GM12878 (cell line): ENCODE results near the gene ZFP62. TPM values are rescaled to one million over a fixed set of nuclear protein-coding genes. Genes with fewer than 3 reads are reported as not detected.

Experiments used
- ATAC-seq: fragments of 200-7000 bp; cut with Tn5 transposase; 3 replicates; pipeline ENCODE4 v1.9.1; 2020; ENCODE audit warnings: mild to moderate bottlenecking, moderate library complexity
- BruUV-seq: library from RNA; stranded (reverse); fragments of 400-500 nt; replicated peaks from 2 replicates; lab custom pipeline; 2021; lab: Mats Ljungman, UMichigan
- CTCF ChIA-PET: fragments of 300-600 bp; sonication (Branson Sonifier 250); formaldehyde crosslinking; extraction: SDS; loops from one replicate; lab custom pipeline; 2021; ENCODE audit warnings: inconsistent platforms; lab: Yijun Ruan, JAX
- POLR2A ChIA-PET: fragments of 350-600 bp; formaldehyde crosslinking; extraction: SDS; loops from one replicate; lab custom pipeline; 2021; ENCODE audit warnings: inconsistent platforms; lab: Charles Lee
- RAD21 ChIA-PET: fragments of 300-600 bp; sonication (Branson Sonifier 250); formaldehyde crosslinking; loops from one replicate; lab custom pipeline; 2023; ENCODE audit warnings: antibody characterized with exemption; ENCODE audit not compliant: unreplicated experiment; lab: Charles Lee
- SMC1A ChIA-PET: fragments of 300-600 bp; sonication (Branson Sonifier 250); formaldehyde crosslinking; loops from one replicate; lab custom pipeline; 2023; ENCODE audit not compliant: unreplicated experiment, uncharacterized antibody; lab: Charles Lee
- DNase-seq: peaks from one replicate; pipeline ENCODE4 v3.0.0-alpha.2; 2011; ENCODE audit warnings: low read depth, low spot score
- FAIRE-seq: peaks from 3 replicates; lab custom pipeline; 2011; peaks lifted over from hg19 to GRCh38; lab: Jason Lieb, UNC
- H2AFZ ChIP-seq: 2 replicates; pipeline ENCODE4 v1.6.0; 2011; ENCODE audit warnings: low read depth, low read length, control low read depth; ENCODE audit not compliant: control insufficient read depth
- H3K27ac ChIP-seq: 2 replicates; pipeline ENCODE4 v1.5.1; 2011; ENCODE audit warnings: control low read depth; ENCODE audit not compliant: control insufficient read depth, insufficient read depth
- H3K27me3 ChIP-seq, 2 experiments: replicated peaks in 1 of 2; 2 replicates each; pipeline versions ENCODE4 v1.6.0 to v1.6.1; 2011; ENCODE audit warnings: low read length in 1 of 2; ENCODE audit not compliant: control insufficient read depth in 2 of 2, insufficient read depth in 2 of 2
- H3K36me3 ChIP-seq, 2 experiments: 2 replicates each; pipeline ENCODE4 v1.5.1; 2011; ENCODE audit warnings: low read length in 1 of 2; ENCODE audit not compliant: control insufficient read depth in 2 of 2, insufficient read depth in 2 of 2
- H3K4me1 ChIP-seq: 2 replicates; pipeline ENCODE4 v1.6.1; 2011; ENCODE audit warnings: mild to moderate bottlenecking, low read length, moderate library complexity, mixed read lengths; ENCODE audit not compliant: control insufficient read depth, insufficient read depth
- H3K4me2 ChIP-seq: 2 replicates; pipeline ENCODE4 v1.6.0; 2011; ENCODE audit warnings: control low read depth; ENCODE audit not compliant: control insufficient read depth, insufficient read depth
- H3K4me3 ChIP-seq: fragments of 200-600 bp; sonication (generic); 2 replicates; pipeline ENCODE4 v1.5.1; 2016
- H3K79me2 ChIP-seq: 2 replicates; pipeline ENCODE4 v1.6.0; 2011; ENCODE audit warnings: low read length; ENCODE audit not compliant: control insufficient read depth, insufficient read depth
- H3K9ac ChIP-seq: 2 replicates; pipeline ENCODE4 v1.8.0; 2011; ENCODE audit warnings: low read length, control low read depth, mixed read lengths; ENCODE audit not compliant: control insufficient read depth, insufficient read depth
- H3K9me3 ChIP-seq: replicated peaks from 3 replicates; pipeline ENCODE4 v1.5.1; 2011; ENCODE audit warnings: mild to moderate bottlenecking, low read length; ENCODE audit not compliant: control insufficient read depth, insufficient read depth
- H4K20me1 ChIP-seq: 2 replicates; pipeline ENCODE4 v1.6.0; 2011; ENCODE audit not compliant: control insufficient read depth, insufficient read depth
- RAD21 ChIP-seq: IDR thresholded peaks from 2 replicates; pipeline ENCODE4 v1.6.1; 2011; ENCODE audit warnings: mild to moderate bottlenecking, low read depth, low read length, moderate library complexity; ENCODE audit not compliant: insufficient read depth
- WRNIP1 ChIP-seq: IDR thresholded peaks from 2 replicates; pipeline ENCODE4 v1.6.1; 2011; ENCODE audit warnings: low read depth, low read length, improper control_type of control experiment, borderline replicate concordance
- WGBS: methylation state at CpG from one replicate; pipeline ENCODE4 v1.1.6; 2016; ENCODE audit warnings: low lambda C conversion rate; ENCODE audit not compliant: insufficient replicate concordance, insufficient coverage; ENCODE audit errors: missing lambda C conversion rate; 5-methylcytosine and 5-hydroxymethylcytosine counted together
- in situ Hi-C: fragments of 300-500 bp; cut with MboI; formaldehyde crosslinking; loops from 9 replicates; pipeline ENCODE4 v1.14.3; 2018; ENCODE audit warnings: mixed read lengths
- intact Hi-C: fragments of 100-400 bp; cut with micrococcal nuclease; formaldehyde crosslinking; loops from one replicate; pipeline ENCODE4 v1.14.2; 2022; ENCODE audit not compliant: unreplicated experiment
- polyA plus RNA-seq, 11 experiments: library from polyadenylated mRNA; depleted of rRNA in 4 of 11; unstranded in 6 of 11; stranded (reverse) in 5 of 11; fragments of >200 nt; fragmentation: Nextera tagmentation in 4 of 11; fragmentation: Illumina TruSeq in 1 of 11; extraction: Ambion mirVana in 4 of 11; extraction: Trizol in 1 of 11; gene quantifications; 1 replicate in 1 of 11; 2 replicates in 10 of 11; pipeline versions ENCODE4 v1.2.1 to v1.2.3, GENCODE V29; 2011 to 2016; ENCODE audit warnings: inconsistent platforms in 2 of 11, missing spikeins in 2 of 11, low read depth in 1 of 11
- total RNA-seq, 4 experiments: library from RNA; depleted of rRNA in 3 of 4; stranded (reverse); fragments of >200 nt in 3 of 4; fragmentation: Illumina TruSeq in 1 of 4; extraction: Trizol in 1 of 4; gene quantifications; 2 replicates each; pipeline versions ENCODE4 v1.2.1 to v1.2.3, GENCODE V29; 2013 to 2021
- TF ChIP-seq, protein P1 (sequence below): fragments of 450-650 bp; IDR thresholded peaks from 2 replicates; pipeline ENCODE4 v1.6.1; 2017; ENCODE audit warnings: antibody characterized with exemption, mild to moderate bottlenecking, moderate library complexity

ZFP62 gene
- total and polyA plus RNA-seq, 10 of the 15 experiments (the other 5 are each of a cell fraction or from before 2014, with no cell fraction given), result 9.2 to 39.7 (median 21.1) TPM

DNA sequence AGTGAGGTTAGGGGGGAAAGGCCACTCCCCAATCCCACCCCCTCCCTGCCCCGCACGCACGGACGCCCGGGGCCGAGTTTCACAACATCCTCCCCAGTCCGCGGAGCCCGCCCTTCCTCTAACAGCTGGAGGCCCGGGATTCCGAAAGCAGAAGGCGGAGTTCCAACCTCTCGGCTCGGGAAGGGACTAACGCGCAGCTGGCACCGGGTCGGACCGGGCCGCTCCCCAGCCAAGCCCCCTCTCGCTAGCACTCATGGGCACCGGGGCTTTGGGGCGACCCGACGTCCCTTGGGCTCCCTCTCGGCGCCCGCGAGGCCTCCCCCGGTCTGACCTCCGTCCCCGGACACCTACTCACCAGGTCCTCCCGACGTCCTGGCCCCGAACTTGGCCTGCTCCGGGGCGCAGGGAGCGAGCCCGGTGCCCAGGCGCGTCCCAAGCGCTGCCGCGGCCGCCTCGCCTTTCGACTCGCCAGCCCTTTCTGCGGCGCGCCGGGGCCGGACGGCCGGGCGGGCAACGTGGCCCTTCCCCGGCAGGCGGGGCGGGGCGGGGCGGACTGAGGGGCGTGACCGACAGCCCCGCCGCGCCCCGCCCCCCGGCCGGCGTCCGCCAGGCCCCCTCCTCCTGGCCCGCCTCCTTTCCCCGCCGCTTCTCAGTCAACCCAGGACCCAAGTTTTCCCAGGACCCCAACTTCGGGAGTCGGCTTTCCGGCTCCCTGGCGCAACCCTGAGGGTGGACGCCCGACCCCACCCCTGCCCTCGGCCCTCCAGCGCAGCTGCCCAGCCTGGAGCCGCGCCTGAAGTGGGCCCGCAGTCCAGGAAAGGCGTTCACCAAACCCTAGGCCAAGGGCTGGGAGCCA, 58.5 kb downstream of the ZFP62 start, which contains the start of gene MGAT1 (continued):
- no peak for TF ChIP-seq RAD21

DNA sequence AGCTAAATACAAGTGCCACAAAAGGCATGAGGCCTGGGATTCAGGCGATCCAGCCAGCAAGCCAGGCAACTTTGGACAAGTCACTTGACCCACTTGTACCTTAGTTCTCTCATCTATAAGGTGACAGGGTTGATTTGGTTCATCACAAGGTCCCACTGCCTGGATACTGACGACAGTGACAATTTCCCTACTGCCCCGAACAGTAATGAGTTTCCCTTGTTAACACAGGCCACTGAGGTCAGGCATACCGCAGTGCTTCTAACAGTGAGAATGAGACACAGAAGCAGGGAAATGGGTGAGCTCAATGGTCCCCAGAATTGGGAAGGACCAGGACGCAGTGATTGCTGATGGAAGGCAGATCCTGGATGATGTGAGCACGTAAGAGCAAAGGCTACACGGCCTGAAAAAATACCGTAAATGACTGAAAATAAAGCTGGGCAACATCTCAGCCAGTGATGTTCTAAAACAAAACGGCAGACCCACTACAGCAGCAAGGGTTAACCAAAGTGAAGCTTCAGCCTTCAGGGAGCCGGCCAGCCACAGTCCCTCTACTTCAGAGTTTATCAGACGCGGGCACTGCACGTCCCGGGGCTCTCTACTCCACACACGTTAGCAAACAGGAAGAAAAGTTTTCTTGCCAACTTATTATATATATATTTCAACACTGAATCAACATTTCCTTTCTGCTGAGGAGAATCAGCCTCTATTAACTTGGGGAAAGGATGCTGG, 59.3 kb downstream of the ZFP62 start:
- POLR2A ChIA-PET, result interaction anchor here (1.1 to 3.5 kb wide), 6 partner anchors 9 to 59 kb away, joined by 3 to 19 read pairs (median 4); no protein-coding TSS in a partner anchor
- SMC1A ChIA-PET, result interaction anchor here (1.0 to 4.8 kb wide), 10 partner anchors 9 to 454 kb away, joined by 3 to 26 read pairs (median 6); no protein-coding TSS in a partner anchor
- peaks cover 43% of the 10 kb centered on the region for H3K4me1 ChIP-seq
- H3K36me3 ChIP-seq, result peaks cover 4 to 27% of the 10 kb centered on the region in 2 experiments
- RAD21 ChIA-PET, result interaction anchor here (0.7 to 4.3 kb wide), 4 partner anchors 9 to 59 kb away, joined by 3 to 23 read pairs (median 4); no protein-coding TSS in a partner anchor
- CTCF ChIA-PET, result interaction anchor here (0.8 to 4.2 kb wide), 9 partner anchors 11 to 67 kb away, joined by 3 to 23 read pairs (median 6); no protein-coding TSS in a partner anchor
- no peak for ATAC-seq
- H2AFZ ChIP-seq, result no peak overlapping the region
- H3K4me3 ChIP-seq, result peak overlapping the region; percentile 81
- H4K20me1 ChIP-seq, result peaks cover 43% of the 10 kb centered on the region
- peak overlapping the region; percentile 48 for H3K9ac ChIP-seq
- peaks cover 88% of the 10 kb centered on the region for H3K79me2 ChIP-seq
- in situ Hi-C loops (loop anchor here (5.0 to 25.0 kb wide), 3 partner anchors 61 to 989 kb away; partner anchors contain the start of genes MGAT4B, SQSTM1 and ZFP62), intact Hi-C loops (loop anchor here (2.0 to 10.0 kb wide), 2 partner anchors 59 to 353 kb away; partner anchors contain the start of gene ZFP62)
- no TSS peak for BruUV-seq
- H3K4me2 ChIP-seq, result peak overlapping the region; percentile 96
- 11% methylated on average over 15 of the region's 15 CpGs for WGBS
- no peaks in the 10 kb centered on the region for H3K9me3 ChIP-seq
- H3K27me3 ChIP-seq, result no peaks in the 10 kb centered on the region
- TF ChIP-seq WRNIP1, result 0 out of 2 replicates have a peak, but pooled peaks have one; percentile 49
- TF ChIP-seq, protein P1, sequence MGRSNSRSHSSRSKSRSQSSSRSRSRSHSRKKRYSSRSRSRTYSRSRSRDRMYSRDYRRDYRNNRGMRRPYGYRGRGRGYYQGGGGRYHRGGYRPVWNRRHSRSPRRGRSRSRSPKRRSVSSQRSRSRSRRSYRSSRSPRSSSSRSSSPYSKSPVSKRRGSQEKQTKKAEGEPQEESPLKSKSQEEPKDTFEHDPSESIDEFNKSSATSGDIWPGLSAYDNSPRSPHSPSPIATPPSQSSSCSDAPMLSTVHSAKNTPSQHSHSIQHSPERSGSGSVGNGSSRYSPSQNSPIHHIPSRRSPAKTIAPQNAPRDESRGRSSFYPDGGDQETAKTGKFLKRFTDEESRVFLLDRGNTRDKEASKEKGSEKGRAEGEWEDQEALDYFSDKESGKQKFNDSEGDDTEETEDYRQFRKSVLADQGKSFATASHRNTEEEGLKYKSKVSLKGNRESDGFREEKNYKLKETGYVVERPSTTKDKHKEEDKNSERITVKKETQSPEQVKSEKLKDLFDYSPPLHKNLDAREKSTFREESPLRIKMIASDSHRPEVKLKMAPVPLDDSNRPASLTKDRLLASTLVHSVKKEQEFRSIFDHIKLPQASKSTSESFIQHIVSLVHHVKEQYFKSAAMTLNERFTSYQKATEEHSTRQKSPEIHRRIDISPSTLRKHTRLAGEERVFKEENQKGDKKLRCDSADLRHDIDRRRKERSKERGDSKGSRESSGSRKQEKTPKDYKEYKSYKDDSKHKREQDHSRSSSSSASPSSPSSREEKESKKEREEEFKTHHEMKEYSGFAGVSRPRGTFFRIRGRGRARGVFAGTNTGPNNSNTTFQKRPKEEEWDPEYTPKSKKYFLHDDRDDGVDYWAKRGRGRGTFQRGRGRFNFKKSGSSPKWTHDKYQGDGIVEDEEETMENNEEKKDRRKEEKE, result no peak
- H3K27ac ChIP-seq, result no peak overlapping the region
- DNase-seq, result no peak
- no peak for FAIRE-seq
